Body of pancreas (tissue), 4 donors: ENCODE results near the gene KIF22.
A peak's percentile ranks its signal among the peaks of the same experiment; 100 is the strongest.

Experiments
- CTCF ChIP-seq, 7 experiments: fragments of 450-650 bp in 4 of 7; fragments of 200-600 bp in 3 of 7; sonication (generic) in 3 of 7; IDR thresholded peaks; one replicate each; pipeline ENCODE4 v1.5.1; 2016 to 2019; ENCODE audit warnings: antibody characterized with exemption in 7 of 7
- POLR2A ChIP-seq, 3 donors: fragments of 450-650 bp; IDR thresholded peaks; one replicate each; pipeline ENCODE4 v1.6.1; 2016; ENCODE audit warnings: antibody characterized with exemption in 3 of 3, mild to moderate bottlenecking in 2 of 3

GRCh38 chr16:29811170-29811895 lies 20.8 kb downstream of the KIF22 start:
- TF ChIP-seq CTCF (IDR thresholded peaks at IDR 0.05) (no peak), POLR2A (IDR thresholded peaks at IDR 0.05) (peak; percentile 32 to 68 (median 63))
